SHP77 treated with DMSO at 0.1 percent for 48 hours (cell line): ENCODE results near the gene KRTAP1-1.
"Not testable (repeated sequence)": the region's sequence is repeated elsewhere in the genome, so short reads cannot be mapped to it uniquely, and the experiment has no call there.

Experiments
- DNase-seq: peaks from one replicate; lab custom pipeline; 2025; lab: John Stamatoyannopoulos, UW

The KRTAP1-1 gene

GRCh38 chr17:41055130-41055529 is 13.9 kb upstream of the KRTAP1-1 start, which contains the start of gene KRTAP2-2:
TSS of gene KRTAP2-2 (minus strand) at chr17:41055230. CDS start at chr17:41055211, 19 bp downstream.
- DNase-seq: not testable (repeated sequence)

GRCh38 chr17:41054556-41054955 is 13.3 kb upstream of the KRTAP1-1 start:
- DNase-seq: not testable (repeated sequence)

DNA sequence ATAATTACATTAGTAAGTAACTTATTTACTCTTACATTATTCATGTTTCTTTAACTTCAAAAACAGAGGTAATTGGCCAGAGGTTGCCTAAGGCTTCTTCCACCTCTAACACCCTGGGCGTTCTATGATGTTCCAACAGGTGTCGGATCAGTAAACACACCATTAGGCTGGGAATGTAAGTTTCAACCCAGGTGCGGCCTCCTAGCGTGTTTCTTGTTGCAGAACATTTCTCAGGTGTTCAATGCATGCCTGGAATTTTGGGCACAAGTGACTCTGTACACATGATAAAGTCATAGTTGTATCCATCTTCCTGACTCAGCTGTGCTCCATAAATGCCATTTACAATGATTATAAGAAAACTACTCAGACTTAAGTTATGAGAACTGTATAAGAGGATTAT is 12.8 kb upstream of the KRTAP1-1 start:
- no peak for DNase-seq

DNA sequence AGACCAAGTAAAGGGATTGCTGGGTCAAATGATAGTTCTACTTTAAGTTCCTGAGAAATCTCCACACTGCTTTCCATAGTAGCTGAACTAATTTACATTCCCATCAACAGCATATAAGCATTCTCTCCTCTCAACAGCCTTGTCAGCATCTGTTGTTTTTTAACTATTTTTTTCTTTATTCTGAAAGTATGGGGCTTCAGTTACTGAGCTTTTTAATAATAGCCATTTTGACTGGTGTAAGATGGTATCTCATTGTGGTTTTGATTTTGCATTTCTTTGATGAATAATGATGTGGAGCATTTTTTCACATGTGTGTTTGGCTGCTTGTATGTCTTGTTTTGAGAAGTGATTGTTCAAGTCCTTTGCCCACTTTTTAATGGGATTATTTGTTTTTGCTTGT is 11.3 kb upstream of the KRTAP1-1 start:
- no peak for DNase-seq

DNA sequence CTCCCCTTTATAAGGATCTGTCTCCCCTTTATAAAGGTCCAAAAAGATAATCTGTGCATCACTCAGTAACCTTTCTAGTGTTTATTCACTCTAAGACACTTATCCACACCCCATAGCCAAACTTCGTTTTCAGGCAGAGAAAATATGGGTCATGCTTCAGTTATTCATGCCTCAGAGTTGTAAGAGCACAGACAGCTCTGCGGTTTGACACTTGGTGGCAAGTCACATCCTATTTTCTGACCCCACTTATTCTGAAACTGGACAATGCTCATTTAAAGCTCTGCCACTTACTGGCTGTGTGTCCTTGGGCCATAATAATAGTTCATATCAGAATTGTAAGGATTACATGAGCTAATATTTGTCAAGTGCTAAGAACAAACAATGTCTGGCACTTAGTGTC is 7.9 kb upstream of the KRTAP1-1 start:
- no peak for DNase-seq

GRCh38 chr17:41048441-41048840 is 7.2 kb upstream of the KRTAP1-1 start:
- DNase-seq: no peak

- DNase-seq: not testable (repeated sequence)
Measured at GRCh38 chr17:41046735-41047465, 5.7 kb upstream of the KRTAP1-1 start, which contains the start of gene KRTAP2-1. TSS of gene KRTAP2-1 (minus strand) at chr17:41047316. CDS start at chr17:41047267, 49 bp downstream.

GRCh38 chr17:41042953-41043352 is 1.7 kb upstream of the KRTAP1-1 start:
- DNase-seq: no peak

DNA sequence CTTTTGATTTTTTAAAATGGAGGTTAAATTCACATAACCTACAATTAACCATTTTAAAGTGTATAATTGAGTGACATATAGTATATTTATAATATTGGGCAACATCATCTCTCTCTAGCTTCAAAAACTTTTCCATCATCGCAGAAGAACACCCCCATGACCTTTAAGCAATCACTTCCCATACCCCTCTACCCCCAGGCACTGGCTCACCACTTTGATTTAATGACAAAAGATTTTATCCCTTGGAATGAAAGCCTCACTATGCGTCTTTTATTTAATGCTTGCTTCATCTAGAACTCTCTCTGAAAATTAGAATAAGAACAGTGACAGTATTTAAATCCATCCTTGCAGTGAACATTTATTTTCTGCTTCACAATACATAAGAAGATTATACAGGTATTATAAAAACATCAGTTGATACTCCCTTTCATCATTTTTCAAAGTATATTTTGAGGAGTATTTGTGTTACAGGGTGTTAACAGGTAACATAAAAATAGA is 3.3 kb downstream of the KRTAP1-1 start:
- no peak for DNase-seq

GRCh38 chr17:41034346-41034935 is 6.8 kb downstream of the KRTAP1-1 start, which contains the start of gene KRTAP1-3:
TSS of gene KRTAP1-3 (minus strand) at chr17:41034874. CDS start at chr17:41034821, 53 bp downstream.
- not testable (repeated sequence) for DNase-seq

DNA sequence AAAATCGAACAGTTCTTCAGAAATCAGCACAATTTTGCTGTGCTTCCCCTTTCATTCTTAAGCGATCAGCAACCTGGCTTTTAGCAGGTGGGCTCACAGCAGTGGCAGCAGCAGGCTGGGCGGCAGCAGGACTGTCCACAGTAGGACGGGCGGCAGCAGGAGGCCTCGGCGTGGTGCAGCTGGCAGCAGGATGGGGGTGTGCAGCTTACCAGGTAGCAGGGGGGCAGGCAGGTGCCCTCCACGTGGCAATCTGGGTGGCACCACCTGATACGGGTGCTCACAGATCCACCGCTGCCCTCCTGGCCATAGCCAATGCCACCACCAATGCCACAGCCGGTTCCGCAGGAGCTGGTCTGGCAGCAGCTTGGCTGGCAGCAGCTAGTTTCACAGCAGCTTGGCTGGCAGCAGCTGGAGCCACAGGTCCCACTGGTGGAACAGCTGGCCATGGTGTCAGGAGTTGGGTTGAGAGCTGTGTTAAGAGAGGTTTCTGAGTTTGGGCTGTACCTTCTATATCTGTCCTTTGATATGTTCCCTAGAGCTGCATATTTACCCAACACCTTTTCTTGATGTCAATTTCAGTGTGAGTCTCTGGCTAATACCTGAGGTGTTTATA is 11.5 kb downstream of the KRTAP1-1 start, which contains the start of gene KRTAP1-4:
Gene KRTAP1-4 (minus strand): TSS at position 563 of the 613 bp plus-strand sequence. CDS start 117 bp downstream, at position 446.
- no peak for DNase-seq

DNA sequence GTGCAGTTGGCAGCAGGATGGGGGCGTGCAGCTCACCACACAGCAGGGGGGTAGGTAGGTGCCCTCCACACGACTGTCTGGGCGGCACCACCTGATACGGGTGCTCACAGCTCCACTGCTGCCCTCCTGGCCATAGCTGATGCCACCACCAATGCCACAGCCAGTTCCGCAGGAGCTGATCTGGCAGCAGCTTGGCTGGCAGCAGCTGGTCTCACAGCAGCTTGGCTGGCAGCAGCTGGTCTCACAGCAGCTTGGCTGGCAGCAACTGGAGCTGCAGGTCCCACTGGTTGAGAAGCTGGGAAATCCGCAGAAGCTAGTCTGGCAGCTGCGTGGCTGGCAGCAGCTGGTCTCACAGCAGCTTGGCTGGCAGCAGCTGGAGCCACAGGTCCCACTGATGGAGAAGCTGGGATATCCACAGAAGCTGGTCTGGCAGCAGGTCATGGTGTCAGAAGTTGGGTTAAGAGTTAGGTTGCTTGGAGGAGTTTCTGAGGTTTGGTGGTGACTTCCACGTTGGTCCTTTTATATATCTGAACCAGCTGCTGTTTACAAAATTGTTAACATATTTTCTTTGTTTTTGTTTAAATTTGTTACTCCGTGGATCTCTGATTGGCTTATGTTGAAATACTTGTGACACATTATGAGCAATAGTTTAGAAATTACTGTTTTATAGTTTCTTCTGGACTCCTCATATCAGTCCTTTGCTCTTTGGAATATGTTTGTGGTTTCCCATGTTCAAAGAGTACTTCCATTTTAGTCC is 14.4 kb downstream of the KRTAP1-1 start, which contains the start of gene KRTAP1-5:
Gene KRTAP1-5 (minus strand): TSS at position 494 of the 757 bp plus-strand sequence. CDS start 53 bp downstream, at position 441.
- no peak for DNase-seq

DNA sequence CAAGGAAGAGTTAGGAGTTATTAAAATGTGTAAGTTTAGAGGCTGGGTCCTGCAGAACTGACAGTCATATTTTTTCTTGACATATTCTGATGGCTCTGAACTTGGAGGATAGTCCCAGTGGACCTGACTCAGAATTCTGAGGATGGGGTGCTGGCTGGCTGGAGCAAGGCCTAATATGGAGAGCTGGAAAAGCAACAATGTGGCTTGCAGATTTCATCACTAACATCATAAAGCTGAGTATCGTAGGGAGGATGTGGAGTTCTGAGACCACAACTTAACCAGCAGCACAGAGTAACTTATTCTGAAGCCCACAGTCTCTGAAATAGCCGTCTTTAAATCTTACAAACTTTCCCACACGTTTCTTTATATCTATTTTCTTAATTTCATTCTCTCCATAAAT is 16.6 kb downstream of the KRTAP1-1 start:
- DNase-seq: no peak

DNA sequence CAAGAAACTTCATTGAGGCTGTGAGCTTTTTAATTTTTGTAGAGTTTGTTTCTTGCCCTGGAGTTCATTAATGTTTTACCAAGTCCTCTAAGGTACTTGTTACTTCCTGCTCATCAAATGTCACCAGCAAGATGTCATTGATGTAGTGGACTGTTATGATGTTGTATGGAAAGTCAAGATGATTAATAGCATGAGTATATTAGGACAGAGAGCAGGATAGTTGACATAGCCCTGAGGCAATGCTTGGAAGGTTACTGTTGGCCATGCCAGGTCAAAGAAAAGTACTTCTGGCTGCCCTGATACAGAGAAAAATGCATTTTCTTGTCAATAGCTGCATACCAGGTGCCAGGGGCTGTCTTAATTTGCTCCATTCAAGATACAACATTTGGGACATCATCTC is 20.9 kb downstream of the KRTAP1-1 start:
- no peak for DNase-seq

DNA sequence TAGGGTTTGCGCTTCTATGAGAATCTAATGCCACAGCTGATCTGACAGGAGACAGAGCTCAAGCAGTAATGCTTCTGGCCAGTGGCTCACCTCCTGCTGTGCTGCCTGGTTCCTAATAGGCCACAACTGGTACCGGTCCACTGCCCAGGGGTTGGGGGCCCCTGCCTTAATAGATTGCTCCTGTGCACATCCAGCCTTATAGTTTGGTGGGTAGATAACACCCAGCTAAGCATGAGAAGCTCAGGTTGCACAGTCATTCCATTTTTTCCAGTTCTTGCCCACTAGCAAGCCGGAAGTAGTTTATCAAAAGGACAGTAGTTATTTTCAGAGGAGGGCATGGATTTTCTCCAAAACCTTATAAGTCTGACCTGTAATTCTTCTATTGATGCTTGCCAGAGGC is 21.8 kb downstream of the KRTAP1-1 start:
- no peak for DNase-seq

GRCh38 chr17:41018541-41018940 is 22.7 kb downstream of the KRTAP1-1 start:
- no peak for DNase-seq

DNA sequence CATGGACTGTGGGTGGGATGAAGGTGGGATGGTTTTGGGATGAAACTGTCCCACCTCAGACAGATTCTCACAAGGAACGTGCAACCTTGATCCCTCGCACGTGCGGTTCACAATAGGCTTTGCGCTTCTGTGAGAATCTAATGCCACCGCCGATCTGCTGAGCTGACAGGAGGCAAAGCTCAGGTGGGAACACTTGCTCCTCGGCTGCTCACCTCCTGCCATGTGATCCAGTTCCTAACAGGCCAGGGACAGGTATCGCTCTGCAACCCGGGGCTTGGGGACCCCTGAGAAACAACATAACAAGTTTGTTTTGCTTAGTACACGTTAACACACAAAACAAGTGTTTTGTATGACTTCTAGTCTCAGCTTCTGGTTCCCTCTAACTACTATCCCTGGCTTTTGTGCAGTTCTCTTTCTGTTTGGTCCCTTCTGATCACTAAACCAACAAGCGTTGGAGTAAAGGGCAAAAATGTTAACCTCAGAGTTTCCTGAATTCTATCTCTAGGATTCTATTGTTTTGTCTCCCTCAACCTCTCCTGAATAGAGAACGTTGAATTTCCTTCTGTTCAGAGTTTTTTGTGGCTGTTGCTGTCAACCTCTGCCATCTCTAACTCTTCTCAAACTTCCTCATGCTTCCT is 24.6 kb downstream of the KRTAP1-1 start:
- no peak for DNase-seq

GRCh38 chr17:41015454-41015853 is 25.8 kb downstream of the KRTAP1-1 start:
- no peak for DNase-seq

- DNase-seq: no peak
Measured at GRCh38 chr17:41013606-41014005, 27.6 kb downstream of the KRTAP1-1 start.

GRCh38 chr17:41013181-41013580 is 28.1 kb downstream of the KRTAP1-1 start:
- no peak for DNase-seq
